Measurements from ENCODE around the gene ERVK3-1.
"Not testable (repeated sequence)": the region's sequence is repeated elsewhere in the genome, so short reads cannot be mapped to it uniquely, and the experiment has no call there.

The ERVK3-1 gene

GRCh38 chr19:58336820-58337219 is 31.6 kb downstream of the ERVK3-1 start:
- H3K27ac ChIP-seq, result no peak overlapping the region
- H3K36me3 ChIP-seq (replicated peaks), result peaks cover 34% of the 10 kb centered on the region
- in situ Hi-C loops (cut with HindIII; ENCODE audit: low pct_ligation_motif_present, low sequenced_read_pairs), result no loop called here
- TF ChIP-seq CTCF (IDR thresholded peaks at IDR 0.05; ENCODE audit: low read depth, low read length, missing control alignments), result no peak
- H3K4me3 ChIP-seq (ENCODE audit: low read depth, low read length), result no peak overlapping the region
- DNase-seq, result no peak
- no peaks in the 10 kb centered on the region for H3K27me3 ChIP-seq (replicated peaks)

- no peak for TF ChIP-seq CTCF (IDR thresholded peaks at IDR 0.05; ENCODE audit: low read depth, low read length, missing control alignments)
- H3K27me3 ChIP-seq (replicated peaks), result no peaks in the 10 kb centered on the region
- no peak overlapping the region for H3K27ac ChIP-seq
- no peak for DNase-seq
- in situ Hi-C loops (cut with HindIII; ENCODE audit: low pct_ligation_motif_present, low sequenced_read_pairs), result no loop called here
- peaks cover 34% of the 10 kb centered on the region for H3K36me3 ChIP-seq (replicated peaks)
- no peak overlapping the region for H3K4me3 ChIP-seq (ENCODE audit: low read depth, low read length)
These were observed 33.2 kb downstream of the ERVK3-1 start for GRCh38 chr19:58338336-58338735.

- TF ChIP-seq CTCF (IDR thresholded peaks at IDR 0.05; ENCODE audit: low read depth, low read length, missing control alignments), result no peak
- Histone ChIP-seq H3K27ac (no peak overlapping the region), H3K36me3 (replicated peaks) (peaks cover 34% of the 10 kb centered on the region), H3K27me3 (replicated peaks) (no peaks in the 10 kb centered on the region), H3K4me3 (ENCODE audit: low read depth, low read length) (no peak overlapping the region)
- in situ Hi-C loops (cut with HindIII; ENCODE audit: low pct_ligation_motif_present, low sequenced_read_pairs), result no loop called here
- no peak for DNase-seq
These were observed 33.8 kb downstream of the ERVK3-1 start for GRCh38 chr19:58338825-58339558.

- DNase-seq, result no peak
- H3K27ac ChIP-seq, result no peak overlapping the region
- in situ Hi-C loops (cut with HindIII; ENCODE audit: low pct_ligation_motif_present, low sequenced_read_pairs), result no loop called here
- TF ChIP-seq CTCF (IDR thresholded peaks at IDR 0.05; ENCODE audit: low read depth, low read length, missing control alignments), result no peak
- H3K27me3 ChIP-seq (replicated peaks), result no peaks in the 10 kb centered on the region
- peaks cover 6% of the 10 kb centered on the region for H3K36me3 ChIP-seq (replicated peaks)
- H3K4me3 ChIP-seq (ENCODE audit: low read depth, low read length), result no peak overlapping the region
These were observed 40.4 kb downstream of the ERVK3-1 start for GRCh38 chr19:58345558-58345957.

GRCh38 chr19:58346961-58347929 is 42.1 kb downstream of the ERVK3-1 start:
- in situ Hi-C loops (cut with HindIII; ENCODE audit: low pct_ligation_motif_present, low sequenced_read_pairs), result no loop called here
- no peaks in the 10 kb centered on the region for H3K27me3 ChIP-seq (replicated peaks)
- peak overlapping the region; percentile 10 for H3K27ac ChIP-seq
- peak overlapping the region; percentile 69 for H3K4me3 ChIP-seq (ENCODE audit: low read depth, low read length)
- peak; percentile 22 for DNase-seq
- peaks cover 13% of the 10 kb centered on the region for H3K36me3 ChIP-seq (replicated peaks)
- TF ChIP-seq CTCF (IDR thresholded peaks at IDR 0.05; ENCODE audit: low read depth, low read length, missing control alignments), result no peak

- Histone ChIP-seq H3K4me3 (ENCODE audit: low read depth, low read length) (peak overlapping the region; percentile 69), H3K36me3 (replicated peaks) (peaks cover 13% of the 10 kb centered on the region)
- in situ Hi-C loops (cut with HindIII; ENCODE audit: low pct_ligation_motif_present, low sequenced_read_pairs); DNase-seq; H3K27ac ChIP-seq; H3K27me3 ChIP-seq (replicated peaks): not testable (repeated sequence)
These were observed 42.9 kb downstream of the ERVK3-1 start for GRCh38 chr19:58348080-58348479.

Data from brain microvascular endothelial cell (primary cell).